H1 (cell line): ENCODE results near the gene DVL1. TPM values are rescaled to one million over a fixed set of nuclear protein-coding genes. Genes with fewer than 3 reads are reported as not detected.

ENCODE experiments used
- ATF2 ChIP-seq: IDR thresholded peaks from 2 replicates; pipeline ENCODE4 v1.6.1; 2012; ENCODE audit warnings: low read length, inconsistent platforms
- BACH1 ChIP-seq: IDR thresholded peaks from 2 replicates; pipeline ENCODE4 v1.6.1; 2012; ENCODE audit warnings: low read length, improper control_type of control experiment
- CREB1 ChIP-seq: IDR thresholded peaks from 2 replicates; pipeline ENCODE4 v1.6.1; 2012; ENCODE audit warnings: inconsistent platforms
- FOSL1 ChIP-seq: IDR thresholded peaks from 2 replicates; pipeline ENCODE4 v1.6.1; 2011; ENCODE audit warnings: mild to moderate bottlenecking, low read depth, low read length, moderate library complexity; ENCODE audit not compliant: insufficient read depth
- HDAC6 ChIP-seq: IDR thresholded peaks from one replicate; pipeline ENCODE4 v1.7.1; 2012; ENCODE audit warnings: low read depth, mild to moderate bottlenecking, inconsistent platforms, low read length, moderate library complexity
- KDM1A ChIP-seq: fragments of 200-600, 300-600 bp; sonication (generic); IDR thresholded peaks from 2 replicates; pipeline ENCODE4 v1.7.1; 2016; ENCODE audit warnings: mild to moderate bottlenecking, low read length, borderline replicate concordance
- MAX ChIP-seq: IDR thresholded peaks from 2 replicates; pipeline ENCODE4 v1.6.1; 2012; ENCODE audit warnings: inconsistent platforms
- PHF8 ChIP-seq: fragments of 200-600 bp; sonication (generic); conservative IDR thresholded peaks from 2 replicates; pipeline ENCODE4 v1.7.1; 2012; ENCODE audit warnings: low read depth, mild to moderate bottlenecking, inconsistent platforms, low read length, moderate library complexity
- RAD21 ChIP-seq, 2 experiments: IDR thresholded peaks in 1 of 2; conservative IDR thresholded peaks in 1 of 2; 2 replicates each; pipeline ENCODE4 v1.6.1; 2011; ENCODE audit warnings: low read depth in 2 of 2, low read length in 2 of 2, improper control_type of control experiment in 1 of 2, inconsistent platforms in 1 of 2, mild to moderate bottlenecking in 1 of 2, moderate library complexity in 1 of 2
- RFX5 ChIP-seq: IDR thresholded peaks from 2 replicates; pipeline ENCODE4 v1.6.1; 2011; ENCODE audit warnings: low read depth, low read length, improper control_type of control experiment, borderline replicate concordance
- SIN3A ChIP-seq, 2 experiments: IDR thresholded peaks in 1 of 2; conservative IDR thresholded peaks in 1 of 2; 2 replicates each; pipeline ENCODE4 v1.6.1; 2011 to 2012; ENCODE audit warnings: low read length in 2 of 2, improper control_type of control experiment in 1 of 2, low read depth in 1 of 2, mild to moderate bottlenecking in 1 of 2
- SUZ12 ChIP-seq: fragments of 200-600 bp; sonication (generic); IDR thresholded peaks from 2 replicates; pipeline ENCODE4 v1.6.1; 2012; ENCODE audit warnings: mild to moderate bottlenecking, inconsistent platforms, low read length, moderate library complexity, mixed read lengths
- TAF1 ChIP-seq: IDR thresholded peaks from 2 replicates; pipeline ENCODE4 v1.6.1; 2011; ENCODE audit warnings: mild to moderate bottlenecking, low read depth, low read length
- TEAD4 ChIP-seq: IDR thresholded peaks from 2 replicates; pipeline ENCODE4 v1.6.1; 2012; ENCODE audit warnings: low read depth, low read length, inconsistent platforms, mixed read lengths
- USF2 ChIP-seq: IDR thresholded peaks from 2 replicates; pipeline ENCODE4 v1.6.1; 2011; ENCODE audit warnings: low read length, improper control_type of control experiment
- ZNF274 ChIP-seq: IDR thresholded peaks from 2 replicates; pipeline ENCODE4 v1.7.0; 2012; ENCODE audit warnings: low read length, borderline replicate concordance; ENCODE audit errors: extremely low read depth
- polyA plus RNA-seq, 7 experiments: library from polyadenylated mRNA; depleted of rRNA in 3 of 7; stranded (reverse) in 5 of 7; unstranded in 2 of 7; fragments of >200 nt in 5 of 7; fragments of 200-250 nt in 2 of 7; gene quantifications; 1 replicate in 5 of 7; 2 replicates in 1 of 7; 4 replicates in 1 of 7; pipeline versions ENCODE4 v1.2.1 to v1.2.3, GENCODE V29; 2011 to 2013; ENCODE audit warnings: missing spikeins in 2 of 7, mixed read lengths in 2 of 7
- total RNA-seq: library from RNA; stranded (reverse); fragmentation: NEBNext Ultra II Directional; extraction: Animal tissue kit (Norgen Biotek cat#: 25700); gene quantifications from 2 replicates; pipeline ENCODE4 v1.2.1, GENCODE V29; 2021
- TF ChIP-seq, protein P1 (sequence below), 3 experiments: IDR thresholded peaks; 1 replicate in 2 of 3; 2 replicates in 1 of 3; pipeline versions ENCODE4 v1.5.1 to v1.6.1; 2011; ENCODE audit warnings: low read length in 3 of 3, mild to moderate bottlenecking in 3 of 3, inconsistent platforms in 2 of 3, low read depth in 1 of 3, moderate library complexity in 1 of 3; ENCODE audit not compliant: insufficient read depth in 1 of 3; ENCODE audit errors: control extremely low read depth in 1 of 3

The DVL1 gene
- total and polyA plus RNA-seq, 2 of the 8 experiments (the other 6 are each of a cell fraction or from before 2014, with no cell fraction given) = 39.4 to 58.9 TPM

- no peak for TF ChIP-seq SIN3A (conservative IDR thresholded peaks at IDR 0.05 in 1 of 2, IDR thresholded peaks at IDR 0.05 in 1 of 2; ENCODE audit: low read depth in 1 of 2, low read length in 2 of 2)
- no peak for TF ChIP-seq ZNF274
- no peak for TF ChIP-seq BACH1
- TF ChIP-seq PHF8 = no peak
- no peak for TF ChIP-seq RAD21 (IDR thresholded peaks at IDR 0.05 in 1 of 2, conservative IDR thresholded peaks at IDR 0.05 in 1 of 2; ENCODE audit: low read depth in 2 of 2, low read length in 2 of 2)
- TF ChIP-seq, protein P1, sequence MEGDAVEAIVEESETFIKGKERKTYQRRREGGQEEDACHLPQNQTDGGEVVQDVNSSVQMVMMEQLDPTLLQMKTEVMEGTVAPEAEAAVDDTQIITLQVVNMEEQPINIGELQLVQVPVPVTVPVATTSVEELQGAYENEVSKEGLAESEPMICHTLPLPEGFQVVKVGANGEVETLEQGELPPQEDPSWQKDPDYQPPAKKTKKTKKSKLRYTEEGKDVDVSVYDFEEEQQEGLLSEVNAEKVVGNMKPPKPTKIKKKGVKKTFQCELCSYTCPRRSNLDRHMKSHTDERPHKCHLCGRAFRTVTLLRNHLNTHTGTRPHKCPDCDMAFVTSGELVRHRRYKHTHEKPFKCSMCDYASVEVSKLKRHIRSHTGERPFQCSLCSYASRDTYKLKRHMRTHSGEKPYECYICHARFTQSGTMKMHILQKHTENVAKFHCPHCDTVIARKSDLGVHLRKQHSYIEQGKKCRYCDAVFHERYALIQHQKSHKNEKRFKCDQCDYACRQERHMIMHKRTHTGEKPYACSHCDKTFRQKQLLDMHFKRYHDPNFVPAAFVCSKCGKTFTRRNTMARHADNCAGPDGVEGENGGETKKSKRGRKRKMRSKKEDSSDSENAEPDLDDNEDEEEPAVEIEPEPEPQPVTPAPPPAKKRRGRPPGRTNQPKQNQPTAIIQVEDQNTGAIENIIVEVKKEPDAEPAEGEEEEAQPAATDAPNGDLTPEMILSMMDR (IDR thresholded peaks at IDR 0.05; ENCODE audit: control extremely low read depth in 1 of 3, insufficient read depth in 1 of 3, low read depth in 1 of 3, low read length in 3 of 3) = no peak
- no peak for TF ChIP-seq CREB1
- no peak for TF ChIP-seq SUZ12
- TF ChIP-seq USF2 = peak; percentile 92
- TF ChIP-seq FOSL1 = no peak
- no peak for TF ChIP-seq RFX5
- peak; percentile 89 for TF ChIP-seq MAX
- peak; percentile 96 for TF ChIP-seq ATF2
- TF ChIP-seq KDM1A = no peak
- TF ChIP-seq HDAC6 = no peak
- no peak for TF ChIP-seq TEAD4
- no peak for TF ChIP-seq TAF1
These were observed 44.6 kb downstream of the DVL1 start (continued) for GRCh38 chr1:1304331-1305299.
